Stimulated activated effector memory CD8-positive, alpha-beta T cell treated with anti-CD3 and anti-CD28 coated beads, Interleukin-12 subunit alpha, Interleukin-12 subunit beta, amount 100 ng/mL, for 72 hours (primary cell): Measurements from ENCODE around the gene DOK5.

Experiments
- ATAC-seq: fragments of 150-1000 bp; cut with Tn5 transposase; 2 replicates; pipeline ENCODE4 v1.10.0; 2021
- DNase-seq, 2 donors: peaks; one replicate each; pipeline ENCODE4 v3.0.0; 2021 to 2022; ENCODE audit warnings: low spot score in 2 of 2
- H3K27ac Mint-ChIP-seq: one replicate; pipeline ENCODE4 v1.8.0; 2022; ENCODE audit warnings: mild to moderate bottlenecking, mixed read lengths
- H3K36me3 Mint-ChIP-seq: one replicate; pipeline ENCODE4 v1.8.0; 2022; ENCODE audit warnings: mild to moderate bottlenecking, mixed read lengths
- H3K4me1 Mint-ChIP-seq: one replicate; pipeline ENCODE4 v1.8.0; 2022; ENCODE audit warnings: mixed read lengths
- H3K4me3 Mint-ChIP-seq: one replicate; pipeline ENCODE4 v1.8.0; 2022; ENCODE audit warnings: mild to moderate bottlenecking, mixed read lengths
- H3K9me3 Mint-ChIP-seq: one replicate; pipeline ENCODE4 v1.8.0; 2022; ENCODE audit warnings: mixed read lengths

DOK5 gene

GRCh38 chr20:54623991-54624569 is 148.7 kb downstream of the DOK5 start:
- Mint-ChIP-seq H3K36me3 (no peaks in the 10 kb centered on the region), H3K9me3 (no peaks in the 10 kb centered on the region), H3K4me3 (no peak overlapping the region), H3K4me1 (no peaks in the 10 kb centered on the region), H3K27ac (no peak overlapping the region)
- DNase-seq (no peak), ATAC-seq (peak; percentile 11)

- H3K36me3 Mint-ChIP-seq, result no peaks in the 10 kb centered on the region
- DNase-seq (no peak), ATAC-seq (no peak)
- H3K9me3 Mint-ChIP-seq, result no peaks in the 10 kb centered on the region
- H3K4me1 Mint-ChIP-seq, result no peaks in the 10 kb centered on the region
- no peak overlapping the region for H3K27ac Mint-ChIP-seq
- no peak overlapping the region for H3K4me3 Mint-ChIP-seq
These were observed 149.5 kb downstream of the DOK5 start for GRCh38 chr20:54624706-54625390.

- no peaks in the 10 kb centered on the region for H3K36me3 Mint-ChIP-seq
- H3K4me1 Mint-ChIP-seq, result no peaks in the 10 kb centered on the region
- ATAC-seq (no peak), DNase-seq (no peak)
- no peak overlapping the region for H3K4me3 Mint-ChIP-seq
- H3K27ac Mint-ChIP-seq, result no peak overlapping the region
- no peaks in the 10 kb centered on the region for H3K9me3 Mint-ChIP-seq
These were observed 150.1 kb downstream of the DOK5 start for GRCh38 chr20:54625497-54625896.

GRCh38 chr20:54626126-54626525 is 150.7 kb downstream of the DOK5 start:
- ATAC-seq, result no peak
- Mint-ChIP-seq H3K9me3 (no peaks in the 10 kb centered on the region), H3K27ac (no peak overlapping the region), H3K4me1 (no peaks in the 10 kb centered on the region), H3K36me3 (no peaks in the 10 kb centered on the region), H3K4me3 (no peak overlapping the region)
- DNase-seq, result no peak

- DNase-seq (no peak), ATAC-seq (no peak)
- Mint-ChIP-seq H3K9me3 (no peaks in the 10 kb centered on the region), H3K27ac (no peak overlapping the region), H3K4me1 (no peaks in the 10 kb centered on the region), H3K4me3 (no peak overlapping the region), H3K36me3 (no peaks in the 10 kb centered on the region)
These were observed 154.2 kb downstream of the DOK5 start for GRCh38 chr20:54629632-54630031.

GRCh38 chr20:54630582-54630981 is 155.2 kb downstream of the DOK5 start:
- no peak for ATAC-seq
- H3K4me3 Mint-ChIP-seq, result no peak overlapping the region
- H3K27ac Mint-ChIP-seq, result no peak overlapping the region
- no peaks in the 10 kb centered on the region for H3K4me1 Mint-ChIP-seq
- H3K9me3 Mint-ChIP-seq, result no peaks in the 10 kb centered on the region
- DNase-seq, result no peak
- H3K36me3 Mint-ChIP-seq, result no peaks in the 10 kb centered on the region

GRCh38 chr20:54631059-54631458 is 155.7 kb downstream of the DOK5 start:
- H3K9me3 Mint-ChIP-seq, result no peaks in the 10 kb centered on the region
- no peaks in the 10 kb centered on the region for H3K36me3 Mint-ChIP-seq
- H3K4me1 Mint-ChIP-seq, result no peaks in the 10 kb centered on the region
- DNase-seq (no peak), ATAC-seq (no peak)
- H3K27ac Mint-ChIP-seq, result no peak overlapping the region
- H3K4me3 Mint-ChIP-seq, result no peak overlapping the region

GRCh38 chr20:54633374-54634355 is 158.3 kb downstream of the DOK5 start:
- Mint-ChIP-seq H3K27ac (no peak overlapping the region), H3K4me3 (no peak overlapping the region), H3K9me3 (no peaks in the 10 kb centered on the region), H3K36me3 (no peaks in the 10 kb centered on the region), H3K4me1 (no peaks in the 10 kb centered on the region)
- no peak for DNase-seq
- ATAC-seq, result no peak

- no peak for ATAC-seq
- no peak for DNase-seq
- Mint-ChIP-seq H3K4me1 (no peaks in the 10 kb centered on the region), H3K36me3 (no peaks in the 10 kb centered on the region), H3K27ac (no peak overlapping the region), H3K9me3 (no peaks in the 10 kb centered on the region), H3K4me3 (no peak overlapping the region)
These were observed 161.2 kb downstream of the DOK5 start for GRCh38 chr20:54636575-54636974.

GRCh38 chr20:54639941-54640340 is 164.5 kb downstream of the DOK5 start:
- H3K4me1 Mint-ChIP-seq, result no peaks in the 10 kb centered on the region
- no peak overlapping the region for H3K4me3 Mint-ChIP-seq
- H3K36me3 Mint-ChIP-seq, result no peaks in the 10 kb centered on the region
- ATAC-seq (no peak), DNase-seq (no peak)
- H3K9me3 Mint-ChIP-seq, result no peaks in the 10 kb centered on the region
- no peak overlapping the region for H3K27ac Mint-ChIP-seq

GRCh38 chr20:54640800-54641199 is 165.4 kb downstream of the DOK5 start:
- no peak overlapping the region for H3K4me3 Mint-ChIP-seq
- no peaks in the 10 kb centered on the region for H3K9me3 Mint-ChIP-seq
- H3K4me1 Mint-ChIP-seq, result no peaks in the 10 kb centered on the region
- ATAC-seq, result no peak
- no peaks in the 10 kb centered on the region for H3K36me3 Mint-ChIP-seq
- H3K27ac Mint-ChIP-seq, result no peak overlapping the region
- DNase-seq, result no peak

GRCh38 chr20:54642864-54643667 is 167.7 kb downstream of the DOK5 start:
- no peaks in the 10 kb centered on the region for H3K36me3 Mint-ChIP-seq
- H3K27ac Mint-ChIP-seq, result no peak overlapping the region
- H3K9me3 Mint-ChIP-seq, result no peaks in the 10 kb centered on the region
- no peak for DNase-seq
- ATAC-seq, result peak; percentile 36
- H3K4me1 Mint-ChIP-seq, result no peaks in the 10 kb centered on the region
- no peak overlapping the region for H3K4me3 Mint-ChIP-seq

GRCh38 chr20:54643761-54644160 is 168.4 kb downstream of the DOK5 start:
- Mint-ChIP-seq H3K9me3 (no peaks in the 10 kb centered on the region), H3K4me1 (no peaks in the 10 kb centered on the region), H3K4me3 (no peak overlapping the region), H3K27ac (no peak overlapping the region), H3K36me3 (no peaks in the 10 kb centered on the region)
- no peak for ATAC-seq
- no peak for DNase-seq

- H3K4me3 Mint-ChIP-seq, result no peak overlapping the region
- DNase-seq, result no peak
- H3K9me3 Mint-ChIP-seq, result no peaks in the 10 kb centered on the region
- no peak overlapping the region for H3K27ac Mint-ChIP-seq
- H3K4me1 Mint-ChIP-seq, result no peaks in the 10 kb centered on the region
- no peaks in the 10 kb centered on the region for H3K36me3 Mint-ChIP-seq
- no peak for ATAC-seq
These were observed 170.2 kb downstream of the DOK5 start for GRCh38 chr20:54645445-54646155.

GRCh38 chr20:54646156-54646517 is 170.7 kb downstream of the DOK5 start:
- H3K4me1 Mint-ChIP-seq, result no peaks in the 10 kb centered on the region
- H3K27ac Mint-ChIP-seq, result no peak overlapping the region
- H3K9me3 Mint-ChIP-seq, result no peaks in the 10 kb centered on the region
- no peak overlapping the region for H3K4me3 Mint-ChIP-seq
- no peak for ATAC-seq
- H3K36me3 Mint-ChIP-seq, result no peaks in the 10 kb centered on the region
- DNase-seq, result no peak
